Measurements from ENCODE around the gene RGS9.

Gene RGS9

DNA sequence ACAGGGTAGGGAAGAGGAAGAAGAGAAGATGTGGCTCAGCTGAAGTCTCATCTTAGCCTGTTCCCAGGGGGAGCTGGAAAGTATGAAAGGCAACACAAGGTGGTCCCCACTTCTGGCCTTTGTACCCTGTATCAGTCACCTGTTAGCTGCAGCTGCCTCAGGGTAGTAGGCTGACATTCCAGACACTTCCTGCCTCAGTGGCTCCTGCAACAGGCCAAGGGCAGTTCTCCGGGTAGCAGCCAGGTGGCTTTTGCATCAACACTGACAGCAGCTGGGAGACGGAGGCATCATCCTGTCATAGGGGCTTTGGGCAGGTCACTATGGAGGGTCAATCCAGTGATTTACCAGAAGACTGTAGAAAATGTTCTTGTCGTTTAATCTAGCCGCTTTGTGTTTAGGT, 124.0 kb downstream of the RGS9 start:
- DNase-seq (ENCODE audit: low spot score) = no peak

DNA sequence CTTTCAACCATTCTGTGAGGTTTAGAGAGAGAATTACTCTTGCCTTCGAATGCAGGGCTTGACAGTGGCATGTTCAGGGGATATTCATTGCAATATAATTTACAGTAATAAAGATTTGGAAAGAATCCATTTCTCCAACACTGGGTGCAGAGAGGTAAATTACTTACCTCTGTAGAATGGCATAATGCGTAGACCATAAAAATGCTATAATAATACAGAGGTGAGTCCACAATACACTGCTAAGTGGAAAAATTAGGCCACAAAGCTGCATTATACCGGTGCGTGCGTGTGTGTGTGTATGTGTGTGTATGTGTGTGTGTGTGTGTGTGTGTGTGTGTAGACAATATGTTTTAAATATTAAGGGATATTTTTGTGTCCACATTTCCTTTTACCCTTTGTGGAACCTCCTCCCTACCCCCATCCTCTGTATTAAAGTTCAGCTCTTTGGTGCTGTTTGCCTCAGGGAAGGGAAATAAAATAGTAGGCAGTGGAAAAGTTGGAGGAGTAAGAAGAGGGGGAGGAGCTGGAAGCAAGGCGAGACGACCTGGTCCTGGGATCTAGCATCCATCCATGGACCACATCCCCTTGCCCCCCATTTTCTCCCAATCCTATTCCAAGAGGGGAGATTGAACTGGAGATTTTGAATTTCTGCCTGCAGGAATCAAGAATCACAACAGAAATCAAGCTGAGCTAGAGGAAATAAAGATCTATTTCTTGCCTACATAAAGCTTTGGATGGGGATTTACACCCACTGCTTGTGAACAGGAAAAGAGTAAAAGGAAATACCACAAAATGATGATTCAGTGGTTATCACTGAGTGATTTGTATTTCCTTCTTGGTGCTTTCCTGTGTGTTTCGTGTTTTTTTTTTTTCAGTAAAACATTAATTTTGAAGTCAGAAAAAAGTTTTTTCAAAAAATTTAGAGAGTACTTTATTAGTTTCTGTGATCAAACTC, 124.8 kb downstream of the RGS9 start:
- DNase-seq (ENCODE audit: low spot score) = no peak

DNA sequence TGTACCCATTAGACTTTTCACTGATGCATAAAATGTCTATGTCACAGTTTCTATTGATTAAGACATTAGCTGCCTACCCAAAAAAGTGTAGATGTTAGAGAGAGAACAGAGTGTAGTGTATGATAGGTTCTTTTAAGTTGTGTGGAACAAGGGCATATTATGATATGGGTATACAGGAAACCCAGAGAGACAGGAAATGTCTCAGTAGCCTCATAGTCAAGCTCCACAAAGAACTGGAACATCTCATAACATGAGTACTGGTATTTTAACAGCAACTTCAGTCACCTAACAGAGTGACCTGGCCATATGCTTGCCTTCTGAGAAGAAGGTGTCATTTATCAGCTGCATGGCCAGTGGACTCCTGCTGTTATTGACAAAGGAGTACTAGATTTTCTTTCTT, 128.1 kb downstream of the RGS9 start:
- DNase-seq (ENCODE audit: low spot score) = no peak

DNA sequence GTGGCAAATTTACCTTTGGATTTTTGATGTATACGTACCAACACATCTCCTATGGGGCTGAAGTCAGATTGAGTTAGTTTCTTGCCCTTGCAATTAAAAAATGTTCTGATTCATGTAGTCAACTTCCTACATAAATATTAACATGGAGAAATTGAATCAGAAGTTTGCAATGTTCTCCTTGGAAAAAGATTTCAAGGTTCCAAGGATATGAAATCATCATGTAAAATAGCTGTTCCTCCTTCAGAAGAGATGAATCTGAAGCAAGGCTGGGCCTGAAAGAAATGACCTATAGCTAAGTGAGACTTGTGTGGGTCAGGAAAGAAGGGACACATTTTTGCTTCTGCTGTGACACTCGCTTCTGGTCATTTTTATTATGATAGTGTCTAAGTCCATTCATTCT, 131.7 kb downstream of the RGS9 start:
- no peak for DNase-seq (ENCODE audit: low spot score)

DNA sequence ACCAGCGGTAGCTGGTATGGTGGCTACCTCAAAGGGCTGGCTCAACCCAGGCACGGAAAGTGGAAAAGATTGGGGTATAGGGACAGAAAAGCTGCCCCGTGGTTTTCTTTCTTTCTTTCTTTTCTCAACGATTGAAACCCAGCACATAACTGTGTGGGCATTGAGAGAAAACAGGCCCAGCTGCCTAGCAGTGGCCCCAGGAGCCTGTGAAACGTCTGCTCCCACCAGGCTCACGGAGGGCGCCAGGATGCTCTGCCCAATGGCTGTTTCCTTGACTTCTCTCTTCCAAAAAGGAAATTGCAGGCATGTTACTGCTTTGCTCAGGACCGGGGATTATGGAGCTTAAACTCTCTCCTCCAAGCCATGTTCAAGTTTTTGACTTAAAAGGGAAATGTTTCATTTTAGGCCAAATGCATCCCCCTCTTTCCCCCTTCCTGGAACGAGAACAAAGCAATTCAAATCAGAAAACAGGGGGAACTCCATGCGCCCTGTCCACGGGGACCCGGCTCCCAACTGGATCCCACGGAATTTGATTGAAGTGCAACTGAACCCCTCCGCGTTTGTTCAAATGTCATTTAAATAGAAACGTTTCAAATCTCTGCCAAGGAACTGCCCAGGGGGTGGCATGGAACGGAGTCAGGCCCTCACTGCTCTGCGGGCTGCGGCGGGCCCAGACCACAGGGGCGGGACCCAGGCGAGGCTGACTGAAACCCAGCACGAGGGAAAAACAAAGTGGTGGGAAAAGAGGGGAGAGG, 133.5 kb downstream of the RGS9 start:
- no peak for DNase-seq (ENCODE audit: low spot score)

DNA sequence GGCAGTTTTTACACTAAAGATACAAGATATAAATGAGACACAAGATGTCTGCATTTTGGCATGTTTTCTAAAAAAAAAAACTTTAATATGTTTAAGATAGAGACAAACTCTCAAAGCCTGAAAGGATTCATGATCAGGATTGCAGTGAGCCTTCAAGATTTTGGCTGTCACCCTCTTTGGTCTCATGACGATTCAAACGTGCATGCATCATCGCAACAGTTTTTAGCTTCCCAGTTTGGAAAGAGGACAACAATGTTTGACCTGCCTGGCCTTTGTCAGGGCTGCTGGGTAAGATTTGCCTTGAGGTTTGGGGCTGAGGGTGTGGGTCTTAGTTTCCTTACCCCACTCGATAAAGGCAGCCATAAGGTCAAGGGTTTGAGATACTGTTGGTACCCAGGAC, 134.1 kb downstream of the RGS9 start:
- no peak for DNase-seq (ENCODE audit: low spot score)

Data from SW480 (cell line).